ENCODE measurements around the gene HS3ST4. TPM values are rescaled to one million over a fixed set of nuclear protein-coding genes. Genes with fewer than 3 reads are reported as not detected.

The HS3ST4 gene
- total and polyA plus RNA-seq, 9 donors: 0.04 to 0.81 (median 0.15) TPM; not detected in 3

GRCh38 chr16:25854141-25854540 lies 162.4 kb downstream of the HS3ST4 start:
- Histone ChIP-seq H3K4me3 (ENCODE audit: low read length) (no peak overlapping the region), H3K27me3 (ENCODE audit: control insufficient read depth, insufficient read depth, low read length) (no peaks in the 10 kb centered on the region), H3K27ac (ENCODE audit: low read length) (no peak overlapping the region), H3K36me3 (ENCODE audit: control insufficient read depth, insufficient read depth, low read length) (no peaks in the 10 kb centered on the region), H3K9me3 (replicated peaks; ENCODE audit: control insufficient read depth, low read depth, low read length) (no peaks in the 10 kb centered on the region), H3K4me1 (ENCODE audit: control insufficient read depth, insufficient read depth, low read length) (no peaks in the 10 kb centered on the region)
- no peak for DNase-seq
- 56% methylated on average over 1 of the region's 6 CpGs for WGBS (ENCODE audit: insufficient coverage)

GRCh38 chr16:25855063-25855462 lies 163.3 kb downstream of the HS3ST4 start:
- no peak overlapping the region for H3K27ac ChIP-seq (ENCODE audit: low read length)
- H3K9me3 ChIP-seq (replicated peaks; ENCODE audit: control insufficient read depth, low read depth, low read length): no peaks in the 10 kb centered on the region
- no peaks in the 10 kb centered on the region for H3K4me1 ChIP-seq (ENCODE audit: control insufficient read depth, insufficient read depth, low read length)
- H3K36me3 ChIP-seq (ENCODE audit: control insufficient read depth, insufficient read depth, low read length): no peaks in the 10 kb centered on the region
- DNase-seq: no peak
- H3K27me3 ChIP-seq (ENCODE audit: control insufficient read depth, insufficient read depth, low read length): no peaks in the 10 kb centered on the region
- 0% methylated on average over 1 of the region's 1 CpG for WGBS (ENCODE audit: insufficient coverage)
- no peak overlapping the region for H3K4me3 ChIP-seq (ENCODE audit: low read length)

DNA sequence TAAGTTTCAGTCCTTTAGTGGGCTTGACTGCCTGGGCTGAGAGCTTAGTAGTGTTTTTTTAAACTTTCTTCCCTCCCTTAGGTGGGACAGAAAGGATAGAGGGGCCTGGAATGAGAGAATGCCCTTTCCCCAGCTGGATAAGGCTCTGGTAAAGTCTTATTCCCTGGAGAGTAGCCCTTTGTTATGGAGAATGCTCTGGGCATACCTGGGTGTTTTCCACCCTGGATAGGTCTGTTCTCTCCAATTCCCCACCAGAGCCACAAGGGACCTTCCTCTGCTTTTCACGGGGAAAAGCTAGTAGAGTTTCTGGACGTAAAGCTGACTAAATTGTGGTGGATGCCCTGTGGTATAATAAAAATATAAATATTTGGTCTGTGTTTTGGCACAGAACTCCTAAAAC lies 164.1 kb downstream of the HS3ST4 start:
- DNase-seq: no peak
- H3K4me1 ChIP-seq (ENCODE audit: control insufficient read depth, insufficient read depth, low read length): no peaks in the 10 kb centered on the region
- no peaks in the 10 kb centered on the region for H3K36me3 ChIP-seq (ENCODE audit: control insufficient read depth, insufficient read depth, low read length)
- H3K27me3 ChIP-seq (ENCODE audit: control insufficient read depth, insufficient read depth, low read length): no peaks in the 10 kb centered on the region
- no CpG with 5 or more reads among the region's 2 CpGs for WGBS (ENCODE audit: insufficient coverage)
- no peak overlapping the region for H3K27ac ChIP-seq (ENCODE audit: low read length)
- H3K9me3 ChIP-seq (replicated peaks; ENCODE audit: control insufficient read depth, low read depth, low read length): no peaks in the 10 kb centered on the region
- no peak overlapping the region for H3K4me3 ChIP-seq (ENCODE audit: low read length)

GRCh38 chr16:25859645-25860044 lies 167.9 kb downstream of the HS3ST4 start:
- no peaks in the 10 kb centered on the region for H3K36me3 ChIP-seq (ENCODE audit: control insufficient read depth, insufficient read depth, low read length)
- WGBS (ENCODE audit: insufficient coverage): 100% methylated on average over 1 of the region's 3 CpGs
- no peaks in the 10 kb centered on the region for H3K4me1 ChIP-seq (ENCODE audit: control insufficient read depth, insufficient read depth, low read length)
- no peak overlapping the region for H3K27ac ChIP-seq (ENCODE audit: low read length)
- DNase-seq: no peak
- no peak overlapping the region for H3K4me3 ChIP-seq (ENCODE audit: low read length)
- no peaks in the 10 kb centered on the region for H3K27me3 ChIP-seq (ENCODE audit: control insufficient read depth, insufficient read depth, low read length)
- H3K9me3 ChIP-seq (replicated peaks; ENCODE audit: control insufficient read depth, low read depth, low read length): no peaks in the 10 kb centered on the region

GRCh38 chr16:25867041-25867440 lies 175.3 kb downstream of the HS3ST4 start:
- Histone ChIP-seq H3K4me3 (ENCODE audit: low read length) (no peak overlapping the region), H3K9me3 (replicated peaks; ENCODE audit: control insufficient read depth, low read depth, low read length) (no peaks in the 10 kb centered on the region), H3K27me3 (ENCODE audit: control insufficient read depth, insufficient read depth, low read length) (no peaks in the 10 kb centered on the region), H3K4me1 (ENCODE audit: control insufficient read depth, insufficient read depth, low read length) (no peaks in the 10 kb centered on the region), H3K27ac (ENCODE audit: low read length) (no peak overlapping the region), H3K36me3 (ENCODE audit: control insufficient read depth, insufficient read depth, low read length) (no peaks in the 10 kb centered on the region)
- 40% methylated on average over 1 of the region's 2 CpGs for WGBS (ENCODE audit: insufficient coverage)
- DNase-seq: no peak

DNA sequence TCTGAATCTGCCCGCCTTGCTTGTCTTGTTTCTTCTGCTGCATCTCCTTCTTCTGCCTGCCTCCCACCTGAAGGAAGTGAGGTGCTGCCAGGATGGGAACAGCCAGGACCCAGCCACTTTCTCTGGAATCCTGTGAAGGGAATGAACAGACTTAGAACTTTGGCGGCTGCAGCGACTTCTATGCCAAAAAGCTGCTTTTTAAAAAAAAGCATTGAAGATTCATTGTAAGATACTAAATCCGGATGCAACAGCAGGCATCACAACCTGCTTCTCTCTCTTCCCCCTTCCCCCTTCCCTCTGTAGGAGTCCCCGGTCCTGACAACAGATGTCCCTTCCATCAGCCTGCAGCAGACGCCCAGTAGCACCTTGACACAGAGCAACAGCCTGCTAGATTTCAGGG lies 176.3 kb downstream of the HS3ST4 start:
- no peak overlapping the region for H3K27ac ChIP-seq (ENCODE audit: low read length)
- no peak for DNase-seq
- H3K36me3 ChIP-seq (ENCODE audit: control insufficient read depth, insufficient read depth, low read length): no peaks in the 10 kb centered on the region
- H3K4me3 ChIP-seq (ENCODE audit: low read length): no peak overlapping the region
- WGBS (ENCODE audit: insufficient coverage): no CpG with 5 or more reads among the region's 6 CpGs
- no peaks in the 10 kb centered on the region for H3K9me3 ChIP-seq (replicated peaks; ENCODE audit: control insufficient read depth, low read depth, low read length)
- H3K27me3 ChIP-seq (ENCODE audit: control insufficient read depth, insufficient read depth, low read length): no peaks in the 10 kb centered on the region
- H3K4me1 ChIP-seq (ENCODE audit: control insufficient read depth, insufficient read depth, low read length): no peaks in the 10 kb centered on the region

DNA sequence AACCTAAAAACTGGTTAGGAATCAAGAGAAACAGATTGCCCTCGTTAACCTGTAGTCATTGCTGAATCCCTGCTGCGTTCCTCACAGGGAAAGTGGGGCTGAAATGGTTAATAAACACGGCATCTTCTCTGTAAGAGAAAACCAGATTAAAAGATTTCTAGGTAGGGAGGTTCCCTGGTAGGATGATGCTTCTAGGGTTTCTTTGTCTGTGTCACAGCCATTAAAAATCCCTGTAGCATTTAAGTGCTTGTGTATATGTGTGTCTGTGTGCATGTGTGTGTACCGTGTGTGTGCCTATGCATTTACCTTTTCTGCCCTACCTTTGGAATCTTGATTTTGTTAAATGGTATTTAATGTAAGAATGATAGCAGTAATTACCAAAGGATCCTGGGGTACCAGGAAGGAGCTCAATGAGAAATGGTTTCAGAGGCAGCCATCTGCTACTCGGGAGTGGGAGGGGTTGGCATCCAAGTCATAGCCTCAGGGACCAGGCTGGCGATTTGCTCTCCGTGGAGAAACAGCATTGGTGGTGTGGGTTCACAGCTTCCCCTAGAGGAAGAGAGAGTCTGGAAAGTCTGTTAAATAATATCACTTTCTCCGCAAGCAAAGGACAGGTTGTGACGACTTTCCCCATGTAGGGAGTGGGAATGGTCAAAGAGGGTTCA lies 177.1 kb downstream of the HS3ST4 start:
- Histone ChIP-seq H3K36me3 (ENCODE audit: control insufficient read depth, insufficient read depth, low read length) (no peaks in the 10 kb centered on the region), H3K27me3 (ENCODE audit: control insufficient read depth, insufficient read depth, low read length) (no peaks in the 10 kb centered on the region), H3K4me3 (ENCODE audit: low read length) (no peak overlapping the region), H3K9me3 (replicated peaks; ENCODE audit: control insufficient read depth, low read depth, low read length) (no peaks in the 10 kb centered on the region), H3K27ac (ENCODE audit: low read length) (no peak overlapping the region), H3K4me1 (ENCODE audit: control insufficient read depth, insufficient read depth, low read length) (no peaks in the 10 kb centered on the region)
- 37% methylated on average over 7 of the region's 9 CpGs for WGBS (ENCODE audit: insufficient coverage)
- DNase-seq: no peak

DNA sequence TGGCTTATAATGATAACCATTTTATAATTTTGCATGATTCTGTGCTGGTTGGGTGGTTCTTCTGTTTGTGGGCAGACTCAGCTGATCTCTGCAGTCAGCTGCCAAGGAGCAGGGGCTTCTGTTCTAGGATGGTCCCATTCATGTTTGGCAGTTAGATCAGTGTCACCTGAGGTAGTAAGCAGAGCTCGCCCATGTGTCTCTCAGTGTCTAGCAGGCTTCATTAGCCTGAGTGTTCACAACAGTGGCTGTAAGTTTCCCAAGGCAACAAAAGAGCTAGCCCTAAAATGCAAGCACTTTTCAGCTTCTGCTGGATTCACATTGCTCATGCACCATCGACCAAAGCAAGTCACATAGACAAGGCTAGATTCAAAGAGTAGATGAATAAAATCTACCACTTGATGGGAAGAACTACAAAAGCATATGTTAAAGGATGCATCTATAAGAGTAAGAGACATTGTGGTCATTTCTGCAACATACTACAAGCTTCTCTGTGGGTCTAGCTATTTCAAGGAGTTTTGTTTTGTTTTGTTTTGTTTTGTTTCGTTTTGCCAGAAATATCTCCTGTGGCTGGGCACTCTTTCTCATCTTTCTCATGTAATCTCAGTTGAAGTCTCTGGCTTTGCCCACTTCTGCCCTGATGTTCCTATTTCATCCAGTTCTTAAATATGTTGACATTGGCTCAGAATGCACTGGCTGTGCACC lies 180.8 kb downstream of the HS3ST4 start:
- no peak overlapping the region for H3K27ac ChIP-seq (ENCODE audit: low read length)
- no peak for DNase-seq
- WGBS (ENCODE audit: insufficient coverage): 71% methylated on average over 1 of the region's 3 CpGs
- no peaks in the 10 kb centered on the region for H3K4me1 ChIP-seq (ENCODE audit: control insufficient read depth, insufficient read depth, low read length)
- no peaks in the 10 kb centered on the region for H3K9me3 ChIP-seq (replicated peaks; ENCODE audit: control insufficient read depth, low read depth, low read length)
- H3K4me3 ChIP-seq (ENCODE audit: low read length): no peak overlapping the region
- no peaks in the 10 kb centered on the region for H3K27me3 ChIP-seq (ENCODE audit: control insufficient read depth, insufficient read depth, low read length)
- no peaks in the 10 kb centered on the region for H3K36me3 ChIP-seq (ENCODE audit: control insufficient read depth, insufficient read depth, low read length)

- peak; percentile 40 for DNase-seq
- Histone ChIP-seq H3K27ac (ENCODE audit: low read length) (no peak overlapping the region), H3K4me3 (ENCODE audit: low read length) (no peak overlapping the region), H3K27me3 (ENCODE audit: control insufficient read depth, insufficient read depth, low read length) (no peaks in the 10 kb centered on the region), H3K4me1 (ENCODE audit: control insufficient read depth, insufficient read depth, low read length) (no peaks in the 10 kb centered on the region), H3K9me3 (replicated peaks; ENCODE audit: control insufficient read depth, low read depth, low read length) (no peaks in the 10 kb centered on the region), H3K36me3 (ENCODE audit: control insufficient read depth, insufficient read depth, low read length) (no peaks in the 10 kb centered on the region)
These were observed 182.4 kb downstream of the HS3ST4 start for GRCh38 chr16:25874196-25874595.

DNA sequence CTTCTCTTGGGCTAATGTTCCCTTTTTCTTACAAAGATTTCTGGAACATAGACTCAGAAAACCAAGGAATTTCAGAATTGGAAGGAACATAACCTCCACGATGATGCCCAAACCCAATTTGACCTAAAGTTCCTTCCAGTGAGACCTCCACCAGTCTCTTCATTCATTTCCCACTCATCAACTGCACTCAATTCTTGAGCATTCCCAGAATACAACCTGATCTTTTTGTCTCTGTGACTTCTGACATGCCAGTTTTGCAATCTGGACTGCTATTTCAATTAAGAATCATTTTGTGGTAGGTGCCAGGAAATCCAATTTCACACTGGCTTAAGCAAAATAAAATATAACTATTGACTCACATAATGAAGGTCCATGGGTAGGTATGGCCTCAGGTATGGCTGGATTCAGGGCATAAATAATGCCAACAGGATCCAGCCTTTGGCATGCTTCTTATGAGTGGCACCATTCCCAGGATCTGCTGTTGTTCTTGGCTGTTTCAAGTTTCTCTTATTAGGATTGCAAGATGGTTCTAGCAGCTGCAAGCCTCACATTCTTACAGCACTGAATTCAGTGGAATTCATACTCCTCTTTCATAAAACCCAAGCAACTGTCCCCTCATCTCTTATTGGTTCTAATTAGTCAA lies 184.3 kb downstream of the HS3ST4 start:
- no peaks in the 10 kb centered on the region for H3K4me1 ChIP-seq (ENCODE audit: control insufficient read depth, insufficient read depth, low read length)
- no peaks in the 10 kb centered on the region for H3K27me3 ChIP-seq (ENCODE audit: control insufficient read depth, insufficient read depth, low read length)
- no peak overlapping the region for H3K27ac ChIP-seq (ENCODE audit: low read length)
- H3K9me3 ChIP-seq (replicated peaks; ENCODE audit: control insufficient read depth, low read depth, low read length): no peaks in the 10 kb centered on the region
- WGBS (ENCODE audit: insufficient coverage): 57% methylated on average over 1 of the region's 1 CpG
- peak; percentile 69 for DNase-seq
- H3K36me3 ChIP-seq (ENCODE audit: control insufficient read depth, insufficient read depth, low read length): no peaks in the 10 kb centered on the region
- no peak overlapping the region for H3K4me3 ChIP-seq (ENCODE audit: low read length)

All from muscle of leg (tissue), 11 donors.